Stimulated activated CD4-positive, alpha-beta T cell treated with anti-CD3 and anti-CD28 coated beads, Interleukin-15, amount 100 ng/mL, for 1 hour (primary cell): Measurements from ENCODE around the gene GOSR2.

Experiments used
- DNase-seq, 2 donors: peaks; one replicate each; pipeline ENCODE4 v3.0.0-alpha.2; 2020; ENCODE audit warnings: low read depth in 1 of 2, low spot score in 1 of 2

GOSR2 gene

GRCh38 chr17:46958041-46958591 lies 35.2 kb downstream of the GOSR2 start:
- no peak for DNase-seq

GRCh38 chr17:46960152-46960551 lies 37.2 kb downstream of the GOSR2 start:
- no peak for DNase-seq

- no peak for DNase-seq
These were observed 39.4 kb downstream of the GOSR2 start for GRCh38 chr17:46962374-46962790.

GRCh38 chr17:46963571-46963970 lies 40.6 kb downstream of the GOSR2 start:
- DNase-seq = no peak

- DNase-seq = no peak
These were observed 41.6 kb downstream of the GOSR2 start for GRCh38 chr17:46964315-46965265.

GRCh38 chr17:46968224-46968834 lies 45.4 kb downstream of the GOSR2 start:
- no peak for DNase-seq

- DNase-seq = no peak
These were observed 45.9 kb downstream of the GOSR2 start for GRCh38 chr17:46968896-46969295.

- DNase-seq = no peak
These were observed 48.8 kb downstream of the GOSR2 start for GRCh38 chr17:46971647-46972300.

GRCh38 chr17:46972346-46972745 lies 49.4 kb downstream of the GOSR2 start:
- DNase-seq = no peak

GRCh38 chr17:46974086-46974485 lies 51.1 kb downstream of the GOSR2 start:
- DNase-seq = no peak

- DNase-seq = no peak
These were observed 52.3 kb downstream of the GOSR2 start for GRCh38 chr17:46975287-46975686.

- DNase-seq = no peak
These were observed 53.8 kb downstream of the GOSR2 start for GRCh38 chr17:46976626-46977270.

- no peak for DNase-seq
These were observed 54.4 kb downstream of the GOSR2 start for GRCh38 chr17:46977348-46977747.

GRCh38 chr17:46977750-46978488 lies 55.0 kb downstream of the GOSR2 start:
- DNase-seq = no peak

- no peak for DNase-seq
These were observed 55.7 kb downstream of the GOSR2 start for GRCh38 chr17:46978489-46979146.

- DNase-seq = no peak
These were observed 56.3 kb downstream of the GOSR2 start, which contains the start of gene RPRML for GRCh38 chr17:46979147-46979863. Gene RPRML, minus strand, starts transcription at chr17:46979253. Its CDS starts 246 bp downstream, at chr17:46979007.

- DNase-seq = no peak
These were observed 59.6 kb downstream of the GOSR2 start for GRCh38 chr17:46982577-46982976.

- DNase-seq = no peak
These were observed 60.8 kb downstream of the GOSR2 start for GRCh38 chr17:46983782-46984181.

- DNase-seq = no peak
These were observed 61.4 kb downstream of the GOSR2 start for GRCh38 chr17:46984341-46984740.
